HepG2 (cell line): ENCODE results near the gene FGFR3. TPM values are rescaled to one million over a fixed set of nuclear protein-coding genes. Genes with fewer than 3 reads are reported as not detected.

Experiments
- AFF4 ChIP-seq: sonication (generic); formaldehyde crosslinking; IDR thresholded peaks from 2 replicates; pipeline ENCODE4 v1.4.0; 2020; ENCODE audit warnings: missing genetic modification reagents
- CTCF ChIP-seq: sonication (generic); formaldehyde crosslinking; IDR thresholded peaks from 2 replicates; pipeline ENCODE4 v1.5.0; 2020; ENCODE audit warnings: mild to moderate bottlenecking, missing genetic modification reagents, moderate library complexity
- GATAD1 ChIP-seq: IDR thresholded peaks from 2 replicates; pipeline ENCODE4 v1.6.1; 2016; ENCODE audit warnings: missing genetic modification reagents, missing compliant biosample characterization
- GLI4 ChIP-seq: sonication (generic); formaldehyde crosslinking; IDR thresholded peaks from 2 replicates; pipeline ENCODE4 v1.5.1; 2020; ENCODE audit warnings: missing genetic modification reagents, mild to moderate bottlenecking, moderate library complexity, borderline replicate concordance
- HMG20B ChIP-seq: conservative IDR thresholded peaks from 2 replicates; pipeline ENCODE4 v1.6.1; 2016; ENCODE audit warnings: missing genetic modification reagents, missing compliant biosample characterization
- JDP2 ChIP-seq: sonication (generic); formaldehyde crosslinking; IDR thresholded peaks from 2 replicates; pipeline ENCODE4 v1.8.1; 2022; ENCODE audit warnings: missing genetic modification reagents, borderline replicate concordance
- MTA1 ChIP-seq: sonication (generic); formaldehyde crosslinking; IDR thresholded peaks from 2 replicates; pipeline ENCODE4 v1.4.0; 2020; ENCODE audit warnings: missing genetic modification reagents, mild to moderate bottlenecking, borderline replicate concordance
- MXI1 ChIP-seq: IDR thresholded peaks from 3 replicates; pipeline ENCODE4 v1.6.1; 2012; ENCODE audit warnings: low read depth, low read length, inconsistent platforms, borderline replicate concordance
- NPAS2 ChIP-seq: sonication (generic); formaldehyde crosslinking; IDR thresholded peaks from 2 replicates; pipeline ENCODE4 v1.8.0; 2022; ENCODE audit warnings: mild to moderate bottlenecking, missing genetic modification reagents, borderline replicate concordance
- NRL ChIP-seq: sonication (generic); formaldehyde crosslinking; IDR thresholded peaks from 2 replicates; pipeline ENCODE4 v1.5.0; 2020; ENCODE audit warnings: missing genetic modification reagents, mild to moderate bottlenecking, moderate library complexity, borderline replicate concordance
- RNF219 ChIP-seq: sonication (generic); formaldehyde crosslinking; IDR thresholded peaks from 2 replicates; pipeline ENCODE4 v1.5.0; 2020; ENCODE audit warnings: mild to moderate bottlenecking, missing genetic modification reagents
- RXRB ChIP-seq: IDR thresholded peaks from 2 replicates; pipeline ENCODE4 v1.6.1; 2016; ENCODE audit warnings: borderline replicate concordance, missing genetic modification reagents, missing compliant biosample characterization
- SIN3A ChIP-seq: IDR thresholded peaks from 2 replicates; pipeline ENCODE4 v1.6.1; 2011; ENCODE audit warnings: low read depth, mild to moderate bottlenecking, control low read depth, low read length, borderline replicate concordance
- SMAD1 ChIP-seq: sonication (generic); formaldehyde crosslinking; IDR thresholded peaks from 2 replicates; pipeline ENCODE4 v1.4.0; 2020; ENCODE audit warnings: missing genetic modification reagents, low read depth, mild to moderate bottlenecking, borderline replicate concordance
- STAG1 ChIP-seq: sonication (generic); formaldehyde crosslinking; IDR thresholded peaks from 2 replicates; pipeline ENCODE4 v1.4.0; 2020; ENCODE audit warnings: missing genetic modification reagents
- YEATS4 ChIP-seq: sonication (generic); formaldehyde crosslinking; IDR thresholded peaks from 2 replicates; pipeline ENCODE4 v1.4.0; 2020; ENCODE audit warnings: missing genetic modification reagents, borderline replicate concordance
- ZNF121 ChIP-seq: sonication (generic); formaldehyde crosslinking; IDR thresholded peaks from 2 replicates; pipeline ENCODE4 v1.5.0; 2020; ENCODE audit warnings: mild to moderate bottlenecking, missing genetic modification reagents
- ZNF75D ChIP-seq: sonication (generic); formaldehyde crosslinking; IDR thresholded peaks from 2 replicates; pipeline ENCODE4 v1.8.1; 2023; ENCODE audit warnings: missing genetic modification reagents, mild to moderate bottlenecking, borderline replicate concordance
- polyA plus RNA-seq, 8 experiments: library from polyadenylated mRNA; depleted of rRNA in 3 of 8; stranded (reverse) in 7 of 8; unstranded in 1 of 8; fragments of >200 nt; fragmentation: Illumina TruSeq in 4 of 8; extraction: Trizol in 4 of 8; gene quantifications; 2 replicates each; pipeline versions ENCODE4 v1.2.1 to v1.2.3, GENCODE V29; 2011 to 2016; ENCODE audit warnings: low read depth in 4 of 8, missing spikeins in 1 of 8, mixed read lengths in 1 of 8; ENCODE audit not compliant: insufficient read depth in 1 of 8
- total RNA-seq, 5 experiments: library from RNA; depleted of rRNA; stranded (reverse); fragments of >200 nt; fragmentation: Illumina TruSeq; extraction: Trizol; gene quantifications; 2 replicates each; pipeline ENCODE4 v1.2.3, GENCODE V29; 2016; ENCODE audit warnings: low read depth in 1 of 5

FGFR3 gene
- total and polyA plus RNA-seq, 2 of the 13 experiments (the other 11 are each of a cell fraction or from before 2014, with no cell fraction given) = 103 to 109 TPM

GRCh38 chr4:1767770-1768366 is 25.2 kb upstream of the FGFR3 start (continued):
- TF ChIP-seq MXI1 (peak; percentile 23; the same call in 1 of the 3 replicates), GLI4 (CRISPR knock-in tag) (no peak), ZNF75D (no peak), SMAD1 (CRISPR knock-in tag) (no peak), HMG20B (CRISPR knock-in tag) (no peak), ZNF121 (CRISPR knock-in tag) (peak; percentile 62; the same call in 1 of the 2 replicates), MTA1 (CRISPR knock-in tag) (0 out of 2 replicates have a peak, but pooled peaks have one; percentile 1), STAG1 (CRISPR knock-in tag) (0 out of 2 replicates have a peak, but pooled peaks have one; percentile 22), YEATS4 (CRISPR knock-in tag) (no peak), GATAD1 (no peak; the same call in 1 of the 2 replicates), CTCF (CRISPR knock-in tag) (peak; percentile 71), RNF219 (no peak), NRL (CRISPR knock-in tag) (0 out of 2 replicates have a peak, but pooled peaks have one; percentile 0), JDP2 (CRISPR knock-in tag) (no peak), RXRB (CRISPR knock-in tag) (peak; percentile 36; the same call in 1 of the 2 replicates), SIN3A (0 out of 2 replicates have a peak, but pooled peaks have one; percentile 21), NPAS2 (CRISPR knock-in tag) (no peak), AFF4 (CRISPR knock-in tag) (no peak)
